Caco-2 (cell line): ENCODE measurements around the gene CUZD1. TPM values are rescaled to one million over a fixed set of nuclear protein-coding genes. Genes with fewer than 3 reads are reported as not detected.
"Not testable (repeated sequence)": the region's sequence is repeated elsewhere in the genome, so short reads cannot be mapped to it uniquely, and the experiment has no call there.

Source experiments
- BruUV-seq: library from RNA; stranded (reverse); fragments of 400-500 nt; replicated peaks from 2 replicates; lab custom pipeline; 2021; lab: Mats Ljungman, UMichigan
- CTCF ChIA-PET: fragments of 300-600 bp; sonication (Branson Sonifier 250); formaldehyde crosslinking; loops from one replicate; lab custom pipeline; 2022; ENCODE audit warnings: antibody characterized with exemption; lab: Charles Lee
- POLR2A ChIA-PET: fragments of 300-600 bp; sonication (Branson Sonifier 250); formaldehyde crosslinking; loops from one replicate; lab custom pipeline; 2022; ENCODE audit warnings: antibody characterized with exemption; lab: Charles Lee
- DNase-seq, 2 experiments: peaks; one replicate each; pipeline versions ENCODE4 v3.0.0 to v3.0.0-alpha.2; 2020 to 2022
- H3K27me3 ChIP-seq: replicated peaks from 2 replicates; pipeline ENCODE4 v1.6.0; 2011; ENCODE audit warnings: low read length; ENCODE audit not compliant: control insufficient read depth, insufficient read depth
- H3K36me3 ChIP-seq: 2 replicates; pipeline ENCODE4 v1.5.1; 2011; ENCODE audit warnings: low read length; ENCODE audit not compliant: control insufficient read depth, insufficient read depth
- H3K4me1 ChIP-seq: fragments of 250-450 bp; sonication (Bioruptor Pico); 2 replicates; pipeline ENCODE4 v1.5.1; 2020; ENCODE audit warnings: mild to moderate bottlenecking
- H3K4me3 ChIP-seq: 2 replicates; pipeline ENCODE4 v1.5.1; 2011; ENCODE audit warnings: low read depth, mild to moderate bottlenecking, control low read depth, low read length
- H3K9me3 ChIP-seq: fragments of 250-450 bp; sonication (Bioruptor Pico); 2 replicates; pipeline ENCODE4 v1.5.1; 2020; ENCODE audit warnings: mild to moderate bottlenecking, moderate library complexity
- H3K27ac Mint-ChIP-seq: one replicate; pipeline ENCODE4 v1.8.0; 2022; ENCODE audit warnings: mixed read lengths; ENCODE audit not compliant: unreplicated experiment
- H3K27me3 Mint-ChIP-seq: one replicate; pipeline ENCODE4 v1.8.0; 2022; ENCODE audit warnings: mixed read lengths; ENCODE audit not compliant: insufficient read depth, unreplicated experiment
- H3K36me3 Mint-ChIP-seq: one replicate; pipeline ENCODE4 v1.8.0; 2022; ENCODE audit warnings: mild to moderate bottlenecking, mixed read lengths; ENCODE audit not compliant: insufficient read depth, unreplicated experiment
- H3K4me1 Mint-ChIP-seq: one replicate; pipeline ENCODE4 v1.8.0; 2022; ENCODE audit warnings: low read depth, mixed read lengths; ENCODE audit not compliant: unreplicated experiment
- H3K4me3 Mint-ChIP-seq: one replicate; pipeline ENCODE4 v1.8.0; 2022; ENCODE audit warnings: mild to moderate bottlenecking, moderate library complexity, mixed read lengths; ENCODE audit not compliant: unreplicated experiment
- H3K9me3 Mint-ChIP-seq: one replicate; pipeline ENCODE4 v1.8.0; 2022; ENCODE audit warnings: mixed read lengths; ENCODE audit not compliant: unreplicated experiment
- CTCF ChIP-seq, 2 experiments: fragments of 200-600 bp in 1 of 2; IDR thresholded peaks; 1 replicate in 1 of 2; 2 replicates in 1 of 2; pipeline versions ENCODE4 v1.5.1 to v1.8.0; 2011 to 2022; ENCODE audit warnings: antibody characterized with exemption in 1 of 2, control low read depth in 1 of 2, inconsistent platforms in 1 of 2, low read depth in 1 of 2, low read length in 1 of 2, mild to moderate bottlenecking in 1 of 2, moderate library complexity in 1 of 2; ENCODE audit not compliant: insufficient read depth in 1 of 2, severe bottlenecking in 1 of 2, unreplicated experiment in 1 of 2
- intact Hi-C: fragments of 100-400 bp; cut with micrococcal nuclease; formaldehyde crosslinking; loops from one replicate; pipeline ENCODE4 v1.10.0; 2022; ENCODE audit not compliant: unreplicated experiment
- total RNA-seq: library from RNA; stranded (reverse); gene quantifications from 2 replicates; pipeline ENCODE4 v1.2.3, GENCODE V29; 2022

The CUZD1 gene
- total RNA-seq, 1 experiment from 2014 or later: 2.1 TPM

- H3K4me1 Mint-ChIP-seq: peaks cover 15% of the 10 kb centered on the region
- no TSS peak for BruUV-seq
- POLR2A ChIA-PET: no interaction called here
Observed at GRCh38 chr10:122861711-122862161, 16.1 kb upstream of the CUZD1 start.

GRCh38 chr10:122859527-122859926, 13.9 kb upstream of the CUZD1 start:
- no peak overlapping the region for H3K27ac Mint-ChIP-seq
- intact Hi-C loops: no loop called here
- ChIA-PET POLR2A (no interaction called here), CTCF (no interaction called here)
- Histone ChIP-seq H3K4me3 (no peak overlapping the region), H3K27me3 (no peaks in the 10 kb centered on the region), H3K9me3 (no peaks in the 10 kb centered on the region), H3K36me3 (peaks cover 4% of the 10 kb centered on the region), H3K4me1 (peaks cover 27% of the 10 kb centered on the region)
- TF ChIP-seq CTCF (IDR thresholded peaks at IDR 0.05; ENCODE audit: insufficient read depth in 1 of 2, low read depth in 1 of 2, low read length in 1 of 2, severe bottlenecking in 1 of 2, unreplicated experiment in 1 of 2): no peak
- H3K4me3 Mint-ChIP-seq: no peak overlapping the region
- no TSS peak for BruUV-seq
- H3K27me3 Mint-ChIP-seq: no peaks in the 10 kb centered on the region
- H3K36me3 Mint-ChIP-seq: peaks cover 19% of the 10 kb centered on the region
- peaks cover 8% of the 10 kb centered on the region for H3K4me1 Mint-ChIP-seq
- no peaks in the 10 kb centered on the region for H3K9me3 Mint-ChIP-seq
- no peak for DNase-seq

More at GRCh38 chr10:122861711-122862161, 16.1 kb upstream of the CUZD1 start:
- no peak for TF ChIP-seq CTCF (IDR thresholded peaks at IDR 0.05; ENCODE audit: insufficient read depth in 1 of 2, low read depth in 1 of 2, low read length in 1 of 2, severe bottlenecking in 1 of 2, unreplicated experiment in 1 of 2)
- H3K9me3 ChIP-seq: no peaks in the 10 kb centered on the region; the same call in 1 of the 2 replicates
- intact Hi-C loops: no loop called here
- Mint-ChIP-seq H3K36me3 (peaks cover 22% of the 10 kb centered on the region), H3K9me3 (peaks cover 9% of the 10 kb centered on the region), H3K4me3 (no peak overlapping the region), H3K27me3 (no peaks in the 10 kb centered on the region), H3K27ac (no peak overlapping the region)
- peaks cover 3% of the 10 kb centered on the region for H3K36me3 ChIP-seq
- H3K4me1 ChIP-seq: peaks cover 38% of the 10 kb centered on the region
- CTCF ChIA-PET: no interaction called here
- no peak for DNase-seq
- H3K4me3 ChIP-seq: no peak overlapping the region
- no peaks in the 10 kb centered on the region for H3K27me3 ChIP-seq

GRCh38 chr10:122858042-122858441, 12.4 kb upstream of the CUZD1 start:
- H3K27me3 Mint-ChIP-seq, H3K4me3 Mint-ChIP-seq, CTCF ChIA-PET, H3K27ac Mint-ChIP-seq, H3K27me3 ChIP-seq, POLR2A ChIA-PET, H3K4me3 ChIP-seq, DNase-seq, BruUV-seq, intact Hi-C loops, H3K9me3 Mint-ChIP-seq, H3K36me3 ChIP-seq, H3K9me3 ChIP-seq: not testable (repeated sequence)
- peaks cover 22% of the 10 kb centered on the region for H3K36me3 Mint-ChIP-seq
- peaks cover 19% of the 10 kb centered on the region for H3K4me1 ChIP-seq
- peaks cover 13% of the 10 kb centered on the region for H3K4me1 Mint-ChIP-seq

- H3K27me3 ChIP-seq: no peaks in the 10 kb centered on the region
- no peak overlapping the region for H3K4me3 ChIP-seq
- intact Hi-C loops: no loop called here
- no peak for DNase-seq
- peaks cover 4% of the 10 kb centered on the region for H3K36me3 ChIP-seq
- Mint-ChIP-seq H3K27me3 (no peaks in the 10 kb centered on the region), H3K4me1 (peaks cover 11% of the 10 kb centered on the region), H3K36me3 (peaks cover 21% of the 10 kb centered on the region), H3K27ac (no peak overlapping the region), H3K9me3 (no peaks in the 10 kb centered on the region), H3K4me3 (no peak overlapping the region)
- ChIA-PET POLR2A (no interaction called here), CTCF (no interaction called here)
- no peak for TF ChIP-seq CTCF (IDR thresholded peaks at IDR 0.05; ENCODE audit: insufficient read depth in 1 of 2, low read depth in 1 of 2, low read length in 1 of 2, severe bottlenecking in 1 of 2, unreplicated experiment in 1 of 2)
- peaks cover 11% of the 10 kb centered on the region for H3K4me1 ChIP-seq
- H3K9me3 ChIP-seq: no peaks in the 10 kb centered on the region
- BruUV-seq: no TSS peak
Observed at GRCh38 chr10:122856902-122857301, 11.2 kb upstream of the CUZD1 start.
